Measurements from ENCODE around the gene DRC3.
A peak's percentile ranks its signal among the peaks of the same experiment; 100 is the strongest.

The DRC3 gene

DNA sequence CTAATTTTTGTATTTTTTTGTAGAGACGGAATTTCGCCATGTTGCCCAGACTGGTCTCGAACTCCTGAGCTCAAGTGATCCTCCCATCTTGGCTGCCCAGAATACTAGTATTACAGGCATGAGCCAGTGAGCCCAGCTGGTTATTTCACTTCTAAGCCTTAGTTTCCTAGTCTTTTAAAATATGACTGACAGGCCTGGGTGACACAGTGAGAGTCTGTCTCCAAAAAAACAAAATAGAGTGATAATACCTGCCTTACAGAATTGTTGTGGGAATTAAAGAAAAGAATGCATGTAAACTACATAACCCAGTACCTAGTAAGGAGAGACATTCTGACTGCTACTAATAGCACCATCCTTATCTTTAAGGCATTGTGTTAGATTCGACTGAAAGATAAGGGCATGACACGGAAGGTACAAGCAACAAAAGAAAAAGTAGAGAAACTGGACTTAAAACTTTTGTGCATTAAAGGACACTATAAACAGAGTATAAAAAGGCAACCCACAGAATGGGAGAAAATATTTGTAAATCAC lies 12.1 kb upstream of the DRC3 start:
- TF ChIP-seq, protein P1, sequence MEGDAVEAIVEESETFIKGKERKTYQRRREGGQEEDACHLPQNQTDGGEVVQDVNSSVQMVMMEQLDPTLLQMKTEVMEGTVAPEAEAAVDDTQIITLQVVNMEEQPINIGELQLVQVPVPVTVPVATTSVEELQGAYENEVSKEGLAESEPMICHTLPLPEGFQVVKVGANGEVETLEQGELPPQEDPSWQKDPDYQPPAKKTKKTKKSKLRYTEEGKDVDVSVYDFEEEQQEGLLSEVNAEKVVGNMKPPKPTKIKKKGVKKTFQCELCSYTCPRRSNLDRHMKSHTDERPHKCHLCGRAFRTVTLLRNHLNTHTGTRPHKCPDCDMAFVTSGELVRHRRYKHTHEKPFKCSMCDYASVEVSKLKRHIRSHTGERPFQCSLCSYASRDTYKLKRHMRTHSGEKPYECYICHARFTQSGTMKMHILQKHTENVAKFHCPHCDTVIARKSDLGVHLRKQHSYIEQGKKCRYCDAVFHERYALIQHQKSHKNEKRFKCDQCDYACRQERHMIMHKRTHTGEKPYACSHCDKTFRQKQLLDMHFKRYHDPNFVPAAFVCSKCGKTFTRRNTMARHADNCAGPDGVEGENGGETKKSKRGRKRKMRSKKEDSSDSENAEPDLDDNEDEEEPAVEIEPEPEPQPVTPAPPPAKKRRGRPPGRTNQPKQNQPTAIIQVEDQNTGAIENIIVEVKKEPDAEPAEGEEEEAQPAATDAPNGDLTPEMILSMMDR (conservative IDR thresholded peaks at IDR 0.05) = no peak
- H3K27ac ChIP-seq = peak overlapping the region; percentile 64; the same call in 1 of the 2 replicates

DNA sequence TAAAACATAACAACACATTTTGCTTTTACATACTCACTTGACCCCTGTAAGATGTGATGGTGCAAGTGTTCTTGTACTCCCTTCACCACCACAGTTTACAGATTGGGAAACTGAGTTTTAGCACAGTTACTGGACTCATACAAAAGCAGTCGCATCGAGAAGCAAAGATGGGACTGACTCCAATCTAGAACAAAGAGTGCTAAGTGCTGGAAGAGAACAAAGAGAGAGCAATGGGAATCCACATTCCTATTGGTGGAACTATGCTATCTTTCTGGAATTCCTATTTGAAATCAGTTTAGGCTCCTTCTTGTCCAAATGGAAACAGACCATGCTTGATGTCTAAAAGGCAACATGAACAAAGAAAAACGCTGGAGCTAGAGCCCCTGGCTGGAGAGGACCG lies 9.6 kb upstream of the DRC3 start:
- TF ChIP-seq, protein P1 (conservative IDR thresholded peaks at IDR 0.05) = no peak
- H3K27ac ChIP-seq = no peak overlapping the region

GRCh38 chr17:17963694-17964436 lies 8.8 kb upstream of the DRC3 start:
- H3K27ac ChIP-seq = no peak overlapping the region
- TF ChIP-seq, protein P1 (conservative IDR thresholded peaks at IDR 0.05) = no peak

GRCh38 chr17:17964710-17965109 lies 8.0 kb upstream of the DRC3 start:
- TF ChIP-seq, protein P1 (conservative IDR thresholded peaks at IDR 0.05) = no peak
- no peak overlapping the region for H3K27ac ChIP-seq

GRCh38 chr17:17965152-17965721 lies 7.4 kb upstream of the DRC3 start:
- no peak overlapping the region for H3K27ac ChIP-seq
- TF ChIP-seq, protein P1 (conservative IDR thresholded peaks at IDR 0.05) = no peak

- no peak overlapping the region for H3K27ac ChIP-seq
These were observed 6.3 kb upstream of the DRC3 start for GRCh38 chr17:17966399-17966798.

More at GRCh38 chr17:17966399-17966798, 6.3 kb upstream of the DRC3 start:
- TF ChIP-seq, protein P1 (conservative IDR thresholded peaks at IDR 0.05) = no peak
